Fibroblast of mammary gland (primary cell): ENCODE data around the gene GUCY1A2.

Source experiments
- DNase-seq: peaks from one replicate; pipeline ENCODE4 v3.0.0-alpha.2; 2010; ENCODE audit warnings: low read depth
- H3K4me3 ChIP-seq: 2 replicates; pipeline ENCODE4 v1.5.1; 2011; ENCODE audit warnings: low read depth, mild to moderate bottlenecking, low read length, moderate library complexity; ENCODE audit not compliant: control insufficient read depth
- TF ChIP-seq, protein P1 (sequence below): conservative IDR thresholded peaks from 2 replicates; pipeline ENCODE4 v1.5.1; 2011; ENCODE audit warnings: low read depth, low read length, inconsistent platforms; ENCODE audit not compliant: control insufficient read depth, insufficient read depth

GUCY1A2 gene

GRCh38 chr11:106695506-106695905 lies 322.8 kb downstream of the GUCY1A2 start:
- H3K4me3 ChIP-seq, result no peak overlapping the region
- TF ChIP-seq, protein P1, sequence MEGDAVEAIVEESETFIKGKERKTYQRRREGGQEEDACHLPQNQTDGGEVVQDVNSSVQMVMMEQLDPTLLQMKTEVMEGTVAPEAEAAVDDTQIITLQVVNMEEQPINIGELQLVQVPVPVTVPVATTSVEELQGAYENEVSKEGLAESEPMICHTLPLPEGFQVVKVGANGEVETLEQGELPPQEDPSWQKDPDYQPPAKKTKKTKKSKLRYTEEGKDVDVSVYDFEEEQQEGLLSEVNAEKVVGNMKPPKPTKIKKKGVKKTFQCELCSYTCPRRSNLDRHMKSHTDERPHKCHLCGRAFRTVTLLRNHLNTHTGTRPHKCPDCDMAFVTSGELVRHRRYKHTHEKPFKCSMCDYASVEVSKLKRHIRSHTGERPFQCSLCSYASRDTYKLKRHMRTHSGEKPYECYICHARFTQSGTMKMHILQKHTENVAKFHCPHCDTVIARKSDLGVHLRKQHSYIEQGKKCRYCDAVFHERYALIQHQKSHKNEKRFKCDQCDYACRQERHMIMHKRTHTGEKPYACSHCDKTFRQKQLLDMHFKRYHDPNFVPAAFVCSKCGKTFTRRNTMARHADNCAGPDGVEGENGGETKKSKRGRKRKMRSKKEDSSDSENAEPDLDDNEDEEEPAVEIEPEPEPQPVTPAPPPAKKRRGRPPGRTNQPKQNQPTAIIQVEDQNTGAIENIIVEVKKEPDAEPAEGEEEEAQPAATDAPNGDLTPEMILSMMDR, result no peak
- peak; percentile 44 for DNase-seq

DNA sequence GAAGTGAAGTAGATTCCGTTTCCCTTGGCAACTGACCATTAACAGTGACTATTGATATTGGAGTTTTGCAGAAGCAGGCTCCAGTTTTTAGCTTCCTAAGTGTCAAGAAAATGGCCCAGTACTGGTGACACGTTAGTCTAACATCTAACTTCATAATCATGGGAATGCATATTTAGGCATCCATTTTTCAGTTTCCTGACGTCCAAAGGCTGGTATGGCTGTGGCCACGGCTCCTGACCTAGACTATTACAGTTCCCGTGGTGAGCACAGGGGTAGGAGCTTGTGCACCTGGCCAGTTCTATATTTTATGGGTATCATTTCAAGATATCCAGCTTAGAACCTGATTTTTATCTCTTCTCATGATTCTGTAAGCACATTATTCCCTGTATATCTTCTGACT lies 323.8 kb downstream of the GUCY1A2 start:
- H3K4me3 ChIP-seq, result no peak overlapping the region
- TF ChIP-seq, protein P1, result no peak
- DNase-seq, result no peak

GRCh38 chr11:106691807-106692365 lies 326.4 kb downstream of the GUCY1A2 start:
- DNase-seq, result peak; percentile 30
- TF ChIP-seq, protein P1, result no peak
- no peak overlapping the region for H3K4me3 ChIP-seq

DNA sequence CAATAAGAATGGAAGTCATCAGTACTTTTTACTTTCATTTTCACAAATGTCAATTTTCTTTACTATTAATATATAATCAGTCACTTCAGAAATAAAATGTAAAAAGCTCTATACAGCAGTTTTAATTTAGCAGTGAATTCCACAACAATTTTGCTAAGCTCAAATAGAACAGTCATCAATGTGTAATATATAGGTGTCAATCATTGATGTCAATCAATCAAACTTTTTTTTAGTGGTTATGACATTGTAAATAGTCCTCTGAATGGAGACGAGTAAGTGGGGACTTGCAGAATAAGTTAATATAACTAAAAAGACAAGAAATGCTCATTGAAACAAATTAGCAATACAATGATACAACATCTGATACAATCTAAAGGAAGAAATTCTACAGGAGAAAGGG lies 327.4 kb downstream of the GUCY1A2 start:
- H3K4me3 ChIP-seq, result no peak overlapping the region
- TF ChIP-seq, protein P1, result no peak
- DNase-seq, result no peak

GRCh38 chr11:106684944-106685343 lies 333.3 kb downstream of the GUCY1A2 start:
- no peak for DNase-seq
- H3K4me3 ChIP-seq, result no peak overlapping the region
- TF ChIP-seq, protein P1, result no peak

DNA sequence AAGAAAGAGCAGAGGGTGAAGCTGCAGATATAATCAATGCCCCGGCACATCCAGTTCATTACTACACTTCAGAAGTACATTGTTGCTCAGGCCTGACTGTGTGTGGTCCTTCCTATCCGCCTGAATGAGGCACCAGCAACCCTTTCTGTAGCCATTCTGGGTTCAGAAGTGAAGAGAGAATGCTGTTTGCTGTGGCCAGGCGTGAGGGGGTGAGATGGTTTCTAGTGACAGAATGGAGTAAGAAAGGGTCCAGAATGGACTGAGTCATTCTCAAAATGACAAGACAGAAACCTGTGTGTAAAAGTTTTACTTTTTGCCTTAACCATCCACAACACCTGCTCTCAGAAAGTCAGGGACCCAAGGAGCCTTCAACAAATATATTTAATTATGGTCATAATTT lies 334.8 kb downstream of the GUCY1A2 start:
- TF ChIP-seq, protein P1, result no peak
- no peak for DNase-seq
- no peak overlapping the region for H3K4me3 ChIP-seq

- no peak overlapping the region for H3K4me3 ChIP-seq
- DNase-seq, result no peak
- TF ChIP-seq, protein P1, result no peak
Observed at GRCh38 chr11:106681435-106681834, 336.8 kb downstream of the GUCY1A2 start.
